ENCODE data around the gene EOLA1. TPM values are rescaled to one million over a fixed set of nuclear protein-coding genes. Genes with fewer than 3 reads are reported as not detected.
"Not testable (repeated sequence)": the region's sequence is repeated elsewhere in the genome, so short reads cannot be mapped to it uniquely, and the experiment has no call there.

The EOLA1 gene
- polyA plus RNA-seq, 2 of the 4 experiments (the other 2 are of a cell fraction) = 14.5 to 23.3 TPM

- WGBS (ENCODE audit: missing lambda C conversion rate) = 36% methylated on average over 1 of the region's 1 CpG
- Histone ChIP-seq H3K9me3 (no peaks in the 10 kb centered on the region), H3K4me2 (no peak overlapping the region), H3K4me3 (no peak overlapping the region), H3K4me1 (no peaks in the 10 kb centered on the region; the same call in 2 of the 3 replicates), H3K27ac (no peak overlapping the region)
- ATAC-seq (no peak), DNase-seq (ENCODE audit: low read depth in 1 of 2, low spot score in 1 of 2) (no peak), FAIRE-seq (no peak)
- CTCF ChIA-PET = interaction anchor here (1.0 to 3.3 kb wide), 4 partner anchors 9 to 33 kb away, joined by 3 to 21 read pairs (median 4); partner anchors contain the start of gene EOLA1
- POLR2A ChIA-PET = interaction anchor here (0.6 to 1.0 kb wide), 2 partner anchors 11 kb away, joined by 3 to 4 read pairs; no protein-coding TSS in a partner anchor
- no peak for TF ChIP-seq NFE2L2 (conservative IDR thresholded peaks at IDR 0.05; ENCODE audit: low read length)
- no peak for TF ChIP-seq CHD4 (IDR thresholded peaks at IDR 0.05; ENCODE audit: borderline replicate concordance)
- TF ChIP-seq FOXS1 (CRISPR knock-in tag; IDR thresholded peaks at IDR 0.05) = no peak
- no peak for TF ChIP-seq HDAC2 (IDR thresholded peaks at IDR 0.05)
- no peak for TF ChIP-seq CTCF (IDR thresholded peaks at IDR 0.05)
- TF ChIP-seq ZSCAN20 (CRISPR knock-in tag; IDR thresholded peaks at IDR 0.05) = no peak
- TF ChIP-seq KDM5A (IDR thresholded peaks at IDR 0.05) = no peak
- TF ChIP-seq ESRRA (IDR thresholded peaks at IDR 0.05; ENCODE audit: borderline replicate concordance, low read length) = no peak
- no peak for TF ChIP-seq FOSB (CRISPR knock-in tag; IDR thresholded peaks at IDR 0.05)
- TF ChIP-seq RAD21 (conservative IDR thresholded peaks at IDR 0.05 in 1 of 2, IDR thresholded peaks at IDR 0.05 in 1 of 2) = no peak
- TF ChIP-seq CBX2 (IDR thresholded peaks at IDR 0.05; ENCODE audit: borderline replicate concordance, low read depth) = no peak
- no peak for TF ChIP-seq TP53 (CRISPR knock-in tag; IDR thresholded peaks at IDR 0.05)
- TF ChIP-seq NR3C1 (IDR thresholded peaks at IDR 0.05) = no peak
- TF ChIP-seq TFCP2L1 (CRISPR knock-in tag; IDR thresholded peaks at IDR 0.05) = no peak
- TF ChIP-seq KDM1A (IDR thresholded peaks at IDR 0.05; ENCODE audit: low read depth) = no peak
- no peak for TF ChIP-seq BCL3 (IDR thresholded peaks at IDR 0.05)
- TF ChIP-seq FOSL2 (IDR thresholded peaks at IDR 0.05) = no peak
- TF ChIP-seq FOSL2 (CRISPR knock-in tag; IDR thresholded peaks at IDR 0.05) = no peak
Observed at GRCh38 chrX:149528381-149528780, 12.4 kb upstream of the EOLA1 start.

- DNase-seq (ENCODE audit: low read depth in 1 of 2, low spot score in 1 of 2) = no peak
Observed at GRCh38 chrX:149531599-149531998, 9.2 kb upstream of the EOLA1 start.

GRCh38 chrX:149532868-149533267, 7.9 kb upstream of the EOLA1 start:
- H3K4me3 ChIP-seq; FAIRE-seq; H3K4me1 ChIP-seq; DNase-seq (ENCODE audit: low read depth in 1 of 2, low spot score in 1 of 2); ATAC-seq; H3K9me3 ChIP-seq; CTCF ChIA-PET; H3K4me2 ChIP-seq; POLR2A ChIA-PET; H3K27ac ChIP-seq: not testable (repeated sequence)
- WGBS (ENCODE audit: missing lambda C conversion rate) = no CpG with 5 or more reads among the region's 3 CpGs

More at GRCh38 chrX:149531599-149531998, 9.2 kb upstream of the EOLA1 start:
- WGBS (ENCODE audit: missing lambda C conversion rate) = 78% methylated on average over 2 of the region's 2 CpGs
- no peaks in the 10 kb centered on the region for H3K9me3 ChIP-seq
- no peak overlapping the region for H3K4me3 ChIP-seq
- FAIRE-seq (no peak), ATAC-seq (no peak)
- H3K4me1 ChIP-seq = no peaks in the 10 kb centered on the region
- POLR2A ChIA-PET = no interaction called here
- no peak overlapping the region for H3K4me2 ChIP-seq
- H3K27ac ChIP-seq = no peak overlapping the region
- CTCF ChIA-PET = no interaction called here
- TF ChIP-seq ESRRA (IDR thresholded peaks at IDR 0.05; ENCODE audit: borderline replicate concordance, low read length) (no peak), ZNF302 (CRISPR knock-in tag; IDR thresholded peaks at IDR 0.05) (no peak), HEYL (CRISPR knock-in tag; IDR thresholded peaks at IDR 0.05) (no peak), EP300 (IDR thresholded peaks at IDR 0.05) (no peak), PHF8 (IDR thresholded peaks at IDR 0.05; ENCODE audit: borderline replicate concordance, low read depth) (no peak), HDAC2 (IDR thresholded peaks at IDR 0.05) (no peak), BCL3 (IDR thresholded peaks at IDR 0.05) (no peak), ZFP36 (IDR thresholded peaks at IDR 0.05; ENCODE audit: borderline replicate concordance, partially characterized antibody) (no peak), NPAS2 (CRISPR knock-in tag; IDR thresholded peaks at IDR 0.05; ENCODE audit: borderline replicate concordance) (no peak), EHF (CRISPR knock-in tag; IDR thresholded peaks at IDR 0.05) (no peak), FOSL2 (IDR thresholded peaks at IDR 0.05) (no peak), FOSL2 (CRISPR knock-in tag; IDR thresholded peaks at IDR 0.05) (no peak), BHLHE40 (IDR thresholded peaks at IDR 0.05; ENCODE audit: low read depth, low read length) (no peak), PBX3 (IDR thresholded peaks at IDR 0.05) (no peak), RAD21 (conservative IDR thresholded peaks at IDR 0.05 in 1 of 2, IDR thresholded peaks at IDR 0.05 in 1 of 2) (no peak), ELK1 (IDR thresholded peaks at IDR 0.05; ENCODE audit: low read depth, low read length) (no peak)
